SK-N-SH treated with all-trans-retinoic acid at 6 μM for 48 hours (cell line): Measurements from ENCODE around the gene DUSP2.

Experiments
- ATAC-seq: fragments of 200-7000 bp; cut with Tn5 transposase; 3 replicates; pipeline ENCODE4 v1.9.1; 2020; ENCODE audit warnings: mild to moderate bottlenecking, moderate library complexity
- ARNTL ChIP-seq: fragments of 450-650 bp; formaldehyde crosslinking; IDR thresholded peaks from 2 replicates; pipeline ENCODE4 v1.5.0; 2020; ENCODE audit warnings: low read depth, mild to moderate bottlenecking, moderate library complexity, borderline replicate concordance
- BACH2 ChIP-seq: fragments of 250-450 bp; sonication (Bioruptor Pico); IDR thresholded peaks from 2 replicates; pipeline ENCODE4 v1.9.0; 2021; ENCODE audit warnings: mild to moderate bottlenecking, borderline replicate concordance
- CREB5 ChIP-seq: fragments of 250-450 bp; sonication (Bioruptor Pico); IDR thresholded peaks from 2 replicates; pipeline ENCODE4 v1.5.1; 2020; ENCODE audit warnings: low read depth, mild to moderate bottlenecking, moderate library complexity
- CSDC2 ChIP-seq: fragments of 250-450 bp; sonication (Bioruptor Pico); IDR thresholded peaks from 2 replicates; pipeline ENCODE4 v1.5.0; 2020; ENCODE audit warnings: mild to moderate bottlenecking, moderate library complexity
- CSRNP3 ChIP-seq: fragments of 250-450 bp; sonication (Bioruptor Pico); IDR thresholded peaks from 2 replicates; pipeline ENCODE4 v1.5.1; 2021; ENCODE audit warnings: mild to moderate bottlenecking, moderate library complexity
- ISL1 ChIP-seq: fragments of 250-450 bp; sonication (Bioruptor Pico); IDR thresholded peaks from 2 replicates; pipeline ENCODE4 v2.1.2; 2022; ENCODE audit warnings: mild to moderate bottlenecking, moderate library complexity
- OSR1 ChIP-seq: fragments of 250-450 bp; sonication (Bioruptor Pico); IDR thresholded peaks from 2 replicates; pipeline ENCODE4 v1.8.0; 2022; ENCODE audit warnings: moderate library complexity, mild to moderate bottlenecking, inconsistent platforms
- PATZ1 ChIP-seq: fragments of 250-450 bp; sonication (Bioruptor Pico); IDR thresholded peaks from 2 replicates; pipeline ENCODE4 v1.8.0; 2020; ENCODE audit warnings: mild to moderate bottlenecking, moderate library complexity, borderline replicate concordance
- POU6F1 ChIP-seq: fragments of 250-450 bp; sonication (Bioruptor Pico); IDR thresholded peaks from 2 replicates; pipeline ENCODE4 v1.8.0; 2021; ENCODE audit warnings: low read depth, mild to moderate bottlenecking, moderate library complexity, borderline replicate concordance
- PPARA ChIP-seq: fragments of 250-450 bp; sonication (Bioruptor Pico); IDR thresholded peaks from 2 replicates; pipeline ENCODE4 v1.5.0; 2020; ENCODE audit warnings: mild to moderate bottlenecking, borderline replicate concordance
- RARB ChIP-seq: fragments of 250-450 bp; sonication (Bioruptor Pico); IDR thresholded peaks from 2 replicates; pipeline ENCODE4 v1.8.0; 2021; ENCODE audit warnings: mild to moderate bottlenecking, moderate library complexity
- SNAI2 ChIP-seq: fragments of 250-450 bp; sonication (Bioruptor Pico); IDR thresholded peaks from 2 replicates; pipeline ENCODE4 v1.5.0; 2020; ENCODE audit warnings: mild to moderate bottlenecking, moderate library complexity
- TCF4 ChIP-seq: fragments of 250-450 bp; sonication (Bioruptor Pico); IDR thresholded peaks from 2 replicates; pipeline ENCODE4 v1.8.0; 2021; ENCODE audit warnings: mild to moderate bottlenecking, moderate library complexity, borderline replicate concordance
- TSHZ2 ChIP-seq: fragments of 250-450 bp; sonication (Bioruptor Pico); IDR thresholded peaks from 2 replicates; pipeline ENCODE4 v1.5.0; 2020; ENCODE audit warnings: mild to moderate bottlenecking, moderate library complexity
- ZC3H10 ChIP-seq: fragments of 250-450 bp; sonication (Bioruptor Pico); IDR thresholded peaks from 2 replicates; pipeline ENCODE4 v1.5.1; 2021; ENCODE audit warnings: mild to moderate bottlenecking, moderate library complexity
- ZFP3 ChIP-seq: fragments of 250-450 bp; sonication (Bioruptor Pico); IDR thresholded peaks from 2 replicates; pipeline ENCODE4 v1.5.0; 2020; ENCODE audit warnings: mild to moderate bottlenecking, moderate library complexity
- ZFP30 ChIP-seq: fragments of 450-650 bp; formaldehyde crosslinking; IDR thresholded peaks from 2 replicates; pipeline ENCODE4 v1.5.0; 2022; ENCODE audit warnings: mild to moderate bottlenecking, moderate library complexity
- ZNF565 ChIP-seq: fragments of 450-650 bp; formaldehyde crosslinking; conservative IDR thresholded peaks from 2 replicates; pipeline ENCODE4 v1.5.0; 2020; ENCODE audit warnings: low read depth, mild to moderate bottlenecking, moderate library complexity
- ZNF70 ChIP-seq: fragments of 450-650 bp; formaldehyde crosslinking; IDR thresholded peaks from 2 replicates; pipeline ENCODE4 v1.5.0; 2020; ENCODE audit warnings: mild to moderate bottlenecking, moderate library complexity
- ZNF8 ChIP-seq: fragments of 450-650 bp; formaldehyde crosslinking; IDR thresholded peaks from 2 replicates; pipeline ENCODE4 v1.5.0; 2020; ENCODE audit warnings: mild to moderate bottlenecking, moderate library complexity

The DUSP2 gene

GRCh38 chr2:96180521-96180920 lies 35.3 kb upstream of the DUSP2 start (continued):
- TF ChIP-seq PATZ1 (CRISPR knock-in tag), result no peak
- TF ChIP-seq RARB (CRISPR knock-in tag), result no peak
- TF ChIP-seq ZNF70 (CRISPR knock-in tag), result no peak
- TF ChIP-seq ARNTL (CRISPR knock-in tag), result no peak
- TF ChIP-seq ZC3H10, result no peak
- no peak for TF ChIP-seq ZNF8 (CRISPR knock-in tag)
- no peak for TF ChIP-seq BACH2
- TF ChIP-seq ZFP30, result no peak

GRCh38 chr2:96180002-96180401 lies 34.8 kb upstream of the DUSP2 start:
- no peak for ATAC-seq
- TF ChIP-seq ZC3H10 (no peak), CREB5 (CRISPR knock-in tag) (no peak), PATZ1 (CRISPR knock-in tag) (no peak), ZNF565 (CRISPR knock-in tag) (no peak), TSHZ2 (CRISPR knock-in tag) (no peak), ZFP3 (CRISPR knock-in tag) (no peak), SNAI2 (no peak), CSDC2 (CRISPR knock-in tag) (no peak), ZNF8 (CRISPR knock-in tag) (no peak)

- ATAC-seq, result no peak
- TF ChIP-seq CSRNP3 (CRISPR knock-in tag) (no peak), OSR1 (CRISPR knock-in tag) (no peak), TCF4 (CRISPR knock-in tag) (no peak), ZC3H10 (no peak), ARNTL (CRISPR knock-in tag) (no peak), ISL1 (CRISPR knock-in tag) (no peak), ZFP3 (CRISPR knock-in tag) (no peak), CSDC2 (CRISPR knock-in tag) (no peak), TSHZ2 (CRISPR knock-in tag) (no peak), PPARA (CRISPR knock-in tag) (no peak), ZNF565 (CRISPR knock-in tag) (no peak), RARB (CRISPR knock-in tag) (no peak), CREB5 (CRISPR knock-in tag) (no peak), ZFP30 (no peak), POU6F1 (no peak), ZNF8 (CRISPR knock-in tag) (no peak)
These were observed 31.4 kb upstream of the DUSP2 start for GRCh38 chr2:96176661-96177060.
